Liver (tissue), 9 donors: ENCODE results near the gene KLK14. TPM values are rescaled to one million over a fixed set of nuclear protein-coding genes. Genes with fewer than 3 reads are reported as not detected.

Source experiments
- DNase-seq: peaks from one replicate; pipeline ENCODE4 v3.0.0-alpha.2; 2017; ENCODE audit warnings: low spot score
- H3K27ac ChIP-seq, 2 donors: one replicate each; pipeline ENCODE4 v1.7.0; 2013; ENCODE audit warnings: inconsistent platforms in 2 of 2, low read length in 2 of 2, control low read depth in 1 of 2, low read depth in 1 of 2, mild to moderate bottlenecking in 1 of 2
- H3K27me3 ChIP-seq, 4 donors: one replicate each; pipeline versions ENCODE4 v1.6.1 to v1.7.0; 2013; ENCODE audit warnings: low read length in 3 of 4, inconsistent platforms in 1 of 4, mild to moderate bottlenecking in 1 of 4, moderate library complexity in 1 of 4; ENCODE audit not compliant: control insufficient read depth in 4 of 4, insufficient read depth in 4 of 4
- H3K36me3 ChIP-seq, 4 donors: one replicate each; pipeline versions ENCODE4 v1.6.1 to v1.7.0; 2013; ENCODE audit warnings: low read length in 3 of 4, mild to moderate bottlenecking in 3 of 4, low read depth in 1 of 4, moderate library complexity in 1 of 4; ENCODE audit not compliant: control insufficient read depth in 4 of 4, insufficient read depth in 3 of 4
- H3K4me1 ChIP-seq, 4 donors: one replicate each; pipeline versions ENCODE4 v1.6.1 to v1.7.0; 2013; ENCODE audit warnings: low read length in 3 of 4, mild to moderate bottlenecking in 3 of 4, moderate library complexity in 1 of 4; ENCODE audit not compliant: control insufficient read depth in 4 of 4, insufficient read depth in 4 of 4
- H3K4me3 ChIP-seq, 3 donors: one replicate each; pipeline versions ENCODE4 v1.6.1 to v1.7.0; 2013; ENCODE audit warnings: low read length in 3 of 3, control low read depth in 1 of 3, low read depth in 1 of 3, mild to moderate bottlenecking in 1 of 3
- H3K9ac ChIP-seq, 2 donors: one replicate each; pipeline ENCODE4 v1.7.0; 2013; ENCODE audit warnings: low read length in 2 of 2, mild to moderate bottlenecking in 2 of 2, moderate library complexity in 2 of 2, control low read depth in 1 of 2, low read depth in 1 of 2
- H3K9me3 ChIP-seq, 4 donors: one replicate each; pipeline versions ENCODE4 v1.6.1 to v1.7.0; 2013; ENCODE audit warnings: low read length in 3 of 4; ENCODE audit not compliant: control insufficient read depth in 4 of 4
- ATF3 ChIP-seq: IDR thresholded peaks from 2 replicates; pipeline ENCODE4 v1.6.1; 2016; ENCODE audit warnings: antibody characterized with exemption
- CTCF ChIP-seq: fragments of 150-350 bp; IDR thresholded peaks from 2 replicates; pipeline ENCODE4 v1.5.1; 2017; ENCODE audit warnings: improper control_type of control experiment, low read depth, low read length; ENCODE audit not compliant: missing input control
- EGR1 ChIP-seq, 2 donors: IDR thresholded peaks; 2 replicates each; pipeline ENCODE4 v1.6.1; 2016 to 2018; ENCODE audit warnings: antibody characterized with exemption in 2 of 2, low read depth in 2 of 2
- FOXA1 ChIP-seq: IDR thresholded peaks from 2 replicates; pipeline ENCODE4 v1.6.1; 2016; ENCODE audit warnings: antibody characterized with exemption
- FOXA2 ChIP-seq: IDR thresholded peaks from 2 replicates; pipeline ENCODE4 v1.6.1; 2016; ENCODE audit warnings: antibody characterized with exemption
- GABPA ChIP-seq, 2 donors: IDR thresholded peaks in 1 of 2; conservative IDR thresholded peaks in 1 of 2; 2 replicates each; pipeline ENCODE4 v1.6.1; 2016; ENCODE audit warnings: antibody characterized with exemption in 2 of 2, mild to moderate bottlenecking in 1 of 2, moderate library complexity in 1 of 2
- HNF4A ChIP-seq, 2 donors: conservative IDR thresholded peaks; 2 replicates each; pipeline ENCODE4 v1.6.1; 2016; ENCODE audit warnings: antibody characterized with exemption in 2 of 2, mild to moderate bottlenecking in 2 of 2
- HNF4G ChIP-seq: IDR thresholded peaks from 2 replicates; pipeline ENCODE4 v1.6.1; 2016; ENCODE audit warnings: antibody characterized with exemption
- JUND ChIP-seq, 2 donors: IDR thresholded peaks; 2 replicates each; pipeline ENCODE4 v1.6.1; 2016; ENCODE audit warnings: antibody characterized with exemption in 2 of 2
- MAX ChIP-seq: IDR thresholded peaks from 2 replicates; pipeline ENCODE4 v1.6.1; 2016; ENCODE audit warnings: antibody characterized with exemption
- NR2F2 ChIP-seq: IDR thresholded peaks from 2 replicates; pipeline ENCODE4 v1.6.1; 2016; ENCODE audit warnings: antibody characterized with exemption
- RAD21 ChIP-seq, 2 donors: IDR thresholded peaks; 2 replicates each; pipeline ENCODE4 v1.6.1; 2016; ENCODE audit warnings: antibody characterized with exemption in 2 of 2, mild to moderate bottlenecking in 2 of 2
- REST ChIP-seq: IDR thresholded peaks from 2 replicates; pipeline ENCODE4 v1.6.1; 2016; ENCODE audit warnings: antibody characterized with exemption, mild to moderate bottlenecking
- RXRA ChIP-seq, 2 donors: IDR thresholded peaks; 2 replicates each; pipeline ENCODE4 v1.6.1; 2017 to 2018; ENCODE audit warnings: antibody characterized with exemption in 2 of 2, mild to moderate bottlenecking in 1 of 2
- SP1 ChIP-seq: IDR thresholded peaks from 2 replicates; pipeline ENCODE4 v1.6.1; 2018; ENCODE audit warnings: antibody characterized with exemption, mild to moderate bottlenecking
- TAF1 ChIP-seq: conservative IDR thresholded peaks from 2 replicates; pipeline ENCODE4 v1.6.1; 2016; ENCODE audit warnings: antibody characterized with exemption, mild to moderate bottlenecking
- YY1 ChIP-seq: IDR thresholded peaks from 2 replicates; pipeline ENCODE4 v1.6.1; 2016; ENCODE audit warnings: antibody characterized with exemption, mild to moderate bottlenecking
- ZBTB33 ChIP-seq: IDR thresholded peaks from 2 replicates; pipeline ENCODE4 v1.6.1; 2016; ENCODE audit warnings: antibody characterized with exemption
- WGBS: extraction: QIAGEN DNeasy Blood & Tissue Kit; methylation state at CpG from one replicate; pipeline ENCODE4 v1.1.7; 2013; 5-methylcytosine and 5-hydroxymethylcytosine counted together
- polyA plus RNA-seq, 2 donors: library from polyadenylated mRNA; stranded (reverse) in 1 of 2; unstranded in 1 of 2; fragments of 200-250 nt in 1 of 2; fragments of >200 nt in 1 of 2; fragmentation: Nextera tagmentation in 1 of 2; extraction: Ambion mirVana in 1 of 2; gene quantifications; one replicate each; pipeline versions ENCODE4 v1.2.1 to v1.2.3, GENCODE V29; 2013 to 2015
- total RNA-seq, 2 donors: library from RNA; depleted of rRNA; stranded (reverse); fragments of >200 nt; gene quantifications; one replicate each; pipeline ENCODE4 v1.2.3, GENCODE V29; 2014
- donor health status: healthy.
- donor health status: healthy.
- donor health status: healthy.
- donor health status: healthy.
- donor health status: healthy.

The KLK14 gene
- total and polyA plus RNA-seq, 4 donors, result 0.06 TPM; not detected in 3

- no peak overlapping the region for H3K27ac ChIP-seq
- no peaks in the 10 kb centered on the region for H3K4me1 ChIP-seq
- no peaks in the 10 kb centered on the region for H3K9me3 ChIP-seq
- no peak for DNase-seq
- H3K4me3 ChIP-seq, result no peak overlapping the region
- H3K9ac ChIP-seq, result no peak overlapping the region
- TF ChIP-seq RAD21 (IDR thresholded peaks at IDR 0.05) (no peak), EGR1 (IDR thresholded peaks at IDR 0.05; ENCODE audit: low read depth in 2 of 2) (no peak), FOXA1 (no peak), CTCF (no peak), HNF4A (conservative IDR thresholded peaks at IDR 0.05) (no peak), SP1 (no peak), NR2F2 (no peak), FOXA2 (no peak), JUND (IDR thresholded peaks at IDR 0.05) (no peak), GABPA (IDR thresholded peaks at IDR 0.05 in 1 of 2, conservative IDR thresholded peaks at IDR 0.05 in 1 of 2) (no peak), RXRA (IDR thresholded peaks at IDR 0.05) (no peak), TAF1 (no peak), MAX (no peak), ZBTB33 (no peak), REST (no peak), YY1 (no peak), HNF4G (no peak), ATF3 (no peak)
- peaks cover 0 to 6% (median 1%) of the 10 kb centered on the region in 4 donors for H3K27me3 ChIP-seq
- WGBS, result 12% methylated on average over 25 of the region's 25 CpGs
- H3K36me3 ChIP-seq, result no peaks in the 10 kb centered on the region
Measured at GRCh38 chr19:51065221-51065960, 17.3 kb downstream of the KLK14 start.
